Spleen (tissue), 11 donors: Measurements from ENCODE around the gene RFXAP. TPM values are rescaled to one million over a fixed set of nuclear protein-coding genes. Genes with fewer than 3 reads are reported as not detected.

Experiments used
- DNase-seq: peaks from one replicate; pipeline ENCODE4 v3.0.0-alpha.2; 2020
- H3K27ac ChIP-seq, 8 donors: fragments of 200-600 bp; sonication (generic) in 7 of 8; 1 replicate in 4 of 8; 2 replicates in 4 of 8; pipeline versions ENCODE4 v1.5.0 to v1.8.0; 2016 to 2021; ENCODE audit warnings: inconsistent platforms in 4 of 8, mild to moderate bottlenecking in 4 of 8, moderate library complexity in 1 of 8
- H3K27me3 ChIP-seq, 7 donors: fragments of 200-600 bp; sonication (generic) in 6 of 7; replicated peaks in 1 of 7; 1 replicate in 4 of 7; 2 replicates in 3 of 7; pipeline versions ENCODE4 v1.5.0 to v1.8.0; 2016 to 2021; ENCODE audit warnings: inconsistent platforms in 3 of 7, mild to moderate bottlenecking in 1 of 7
- H3K36me3 ChIP-seq, 6 donors: fragments of 200-600 bp; sonication (generic) in 5 of 6; 1 replicate in 4 of 6; 2 replicates in 2 of 6; pipeline versions ENCODE4 v1.5.0 to v1.8.0; 2016 to 2021; ENCODE audit warnings: inconsistent platforms in 2 of 6
- H3K4me1 ChIP-seq, 6 donors: fragments of 200-600 bp; sonication (generic) in 5 of 6; 1 replicate in 3 of 6; 2 replicates in 3 of 6; pipeline versions ENCODE4 v1.5.0 to v1.8.0; 2016 to 2021; ENCODE audit warnings: inconsistent platforms in 3 of 6
- H3K4me3 ChIP-seq, 8 donors: fragments of 200-600 bp; sonication (generic) in 7 of 8; 1 replicate in 4 of 8; 2 replicates in 4 of 8; pipeline versions ENCODE4 v1.5.0 to v1.8.0; 2016 to 2021; ENCODE audit warnings: inconsistent platforms in 4 of 8, mild to moderate bottlenecking in 4 of 8, moderate library complexity in 2 of 8
- H3K9me3 ChIP-seq, 8 donors: fragments of 200-600 bp; sonication (generic) in 7 of 8; 1 replicate in 4 of 8; 2 replicates in 4 of 8; pipeline versions ENCODE4 v1.5.0 to v1.8.0; 2016 to 2021; ENCODE audit warnings: inconsistent platforms in 4 of 8
- CTCF ChIP-seq, 11 experiments: fragments of 200-600 bp in 7 of 11; fragments of 450-650 bp in 4 of 11; sonication (generic) in 4 of 11; IDR thresholded peaks in 8 of 11; conservative IDR thresholded peaks in 3 of 11; 1 replicate in 7 of 11; 2 replicates in 4 of 11; pipeline versions ENCODE4 v1.4.0 to v1.8.0; 2016 to 2021; ENCODE audit warnings: antibody characterized with exemption in 11 of 11, inconsistent platforms in 4 of 11, mild to moderate bottlenecking in 1 of 11
- POLR2A ChIP-seq, 3 donors: fragments of 450-650 bp; IDR thresholded peaks; one replicate each; pipeline ENCODE4 v1.5.1; 2017; ENCODE audit warnings: antibody characterized with exemption in 3 of 3, mild to moderate bottlenecking in 1 of 3
- POLR2AphosphoS5 ChIP-seq, 3 donors: sonication (generic); formaldehyde crosslinking; IDR thresholded peaks; one replicate each; pipeline ENCODE4 v1.5.1; 2017; ENCODE audit warnings: antibody characterized with exemption in 3 of 3
- WGBS, 5 donors: extraction: QIAGEN DNeasy Blood & Tissue Kit in 3 of 5; methylation state at CpG; one replicate each; pipeline versions ENCODE4 v1.1.5 to v1.1.7; 2013 to 2018; 5-methylcytosine and 5-hydroxymethylcytosine counted together
- intact Hi-C: fragments of 100-400 bp; cut with DNase I; formaldehyde crosslinking; loops from one replicate; pipeline ENCODE4 v1.15.0; 2023; ENCODE audit warnings: low total_unique reads
- polyA plus RNA-seq, 3 donors: library from polyadenylated mRNA; stranded (reverse); fragments of 200-250 nt; gene quantifications; one replicate each; pipeline ENCODE4 v1.2.1, GENCODE V29; 2013
- total RNA-seq, 7 donors: library from RNA; depleted of rRNA in 3 of 7; stranded (reverse); fragments of >200 nt in 3 of 7; fragmentation: NEBNext Ultra II Directional in 4 of 7; extraction: Animal tissue kit (Norgen Biotek cat#: 25700) in 4 of 7; gene quantifications; one replicate each; pipeline versions ENCODE4 v1.1.0 to v1.2.1, GENCODE V29; 2016 to 2021
- donor health status: healthy with polysubstance abuse.
- donor health status: DM: no; HTN: no; CAD: no; lungs with moderate emphysema.
- donor health status: DM: no; HTN: no; CAD: no.
- donor health status: Bipolar disorder and iron deficiency.
- donor health status: healthy.
- donor health status: DM: no; HTN: no; CAD: no.
- donor health status: DM: yes; HTN: yes; CAD: no.

RFXAP gene
- total and polyA plus RNA-seq, 10 donors = 4.6 to 9.3 (median 6.5) TPM

DNA sequence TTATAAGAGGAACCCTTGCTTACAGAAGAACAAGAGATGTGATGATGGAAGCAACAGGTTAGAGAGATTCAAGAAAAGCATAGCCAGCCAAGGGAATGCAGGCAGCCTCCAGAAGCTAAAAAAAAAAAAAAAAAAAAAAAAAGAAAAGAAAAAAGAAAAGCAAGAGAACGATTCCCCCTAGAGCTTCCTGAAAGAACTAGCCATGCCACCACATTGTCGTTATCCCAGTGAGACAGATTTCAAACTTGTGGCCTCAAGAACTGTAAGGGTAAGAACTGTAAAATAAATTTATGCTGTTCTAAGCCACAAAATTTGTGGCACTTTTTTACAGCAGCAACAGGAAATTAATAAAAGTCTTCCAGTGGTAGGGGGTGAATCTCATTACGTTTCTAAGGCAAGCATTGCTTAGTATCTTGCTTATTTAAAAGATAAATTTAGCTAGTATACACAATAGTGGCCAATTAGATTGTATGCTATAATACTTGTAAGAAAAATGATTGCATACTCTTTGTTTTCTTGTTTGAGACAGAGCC, 21.8 kb downstream of the RFXAP start:
- H3K4me3 ChIP-seq = no peak overlapping the region
- WGBS, 5 donors = 36 to 55% (median 52%) methylated on average over 3 of the region's 3 CpGs
- TF ChIP-seq POLR2AphosphoS5 (IDR thresholded peaks at IDR 0.05) (no peak), POLR2A (IDR thresholded peaks at IDR 0.05) (no peak), CTCF (IDR thresholded peaks at IDR 0.05 in 8 of 11, conservative IDR thresholded peaks at IDR 0.05 in 3 of 11) (no peak)

DNA sequence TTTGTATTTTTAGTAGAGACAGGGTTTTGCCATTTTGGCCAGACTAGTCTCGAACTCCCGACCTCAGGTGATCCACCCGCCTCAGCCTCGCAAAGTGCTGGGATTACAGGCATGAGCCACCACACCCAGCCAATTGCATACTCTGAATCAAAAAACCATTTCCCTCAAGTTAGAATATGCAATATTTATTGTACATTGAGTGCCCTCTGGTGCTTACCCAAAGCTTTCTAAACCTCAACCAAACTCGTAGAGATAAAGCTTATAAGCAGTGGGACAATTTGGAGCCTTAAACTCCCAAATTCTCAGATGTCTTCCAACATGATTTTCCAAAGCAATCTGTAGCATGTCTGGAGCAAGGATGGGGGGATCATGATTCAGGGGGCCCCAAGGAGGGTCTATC, 22.4 kb downstream of the RFXAP start:
- Histone ChIP-seq H3K9me3 (no peaks in the 10 kb centered on the region), H3K4me1 (no peaks in the 10 kb centered on the region), H3K4me3 (no peak overlapping the region), H3K27me3 (no peaks in the 10 kb centered on the region), H3K27ac (no peak overlapping the region), H3K36me3 (peaks cover 0 to 5% (median 0%) of the 10 kb centered on the region in 6 donors)
- WGBS, 5 donors = 78 to 90% (median 84%) methylated on average over 5 of the region's 5 CpGs
- DNase-seq = no peak
- intact Hi-C loops = no loop called here
- no peak for TF ChIP-seq POLR2AphosphoS5 (IDR thresholded peaks at IDR 0.05)
- no peak for TF ChIP-seq CTCF (IDR thresholded peaks at IDR 0.05 in 8 of 11, conservative IDR thresholded peaks at IDR 0.05 in 3 of 11)
- no peak for TF ChIP-seq POLR2A (IDR thresholded peaks at IDR 0.05)

More for the DNA sequence above, 21.8 kb downstream of the RFXAP start:
- Histone ChIP-seq H3K4me1 (no peaks in the 10 kb centered on the region), H3K27ac (no peak overlapping the region), H3K27me3 (no peaks in the 10 kb centered on the region), H3K9me3 (no peaks in the 10 kb centered on the region), H3K36me3 (peaks cover 0 to 5% (median 0%) of the 10 kb centered on the region in 6 donors)
- intact Hi-C loops = no loop called here
- no peak for DNase-seq

DNA sequence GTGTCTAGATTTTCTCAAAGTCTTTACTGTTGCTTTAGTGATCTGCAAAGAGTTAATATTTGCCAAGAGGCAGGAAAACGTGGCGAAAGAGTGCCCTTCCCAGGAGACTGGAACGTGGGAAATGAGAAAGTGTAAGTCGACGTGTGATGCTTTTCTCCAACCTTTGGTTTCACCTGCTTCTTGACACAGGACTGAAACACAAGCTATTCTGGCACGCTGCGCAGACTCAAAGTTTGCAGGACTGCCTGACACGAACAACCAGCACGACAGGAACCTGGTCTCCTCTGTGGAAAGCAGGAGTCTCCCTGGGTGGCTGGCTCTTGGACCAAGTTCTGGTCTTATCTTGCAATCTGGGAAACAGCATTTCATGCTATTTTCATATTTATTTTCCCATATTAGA, 28.6 kb downstream of the RFXAP start:
- no peak for DNase-seq
- Histone ChIP-seq H3K27me3 (peaks cover 0 to 3% (median 0%) of the 10 kb centered on the region in 7 donors), H3K9me3 (no peaks in the 10 kb centered on the region), H3K27ac (no peak overlapping the region), H3K4me3 (no peak overlapping the region), H3K36me3 (peaks cover 0 to 5% (median 0%) of the 10 kb centered on the region in 6 donors), H3K4me1 (peaks cover 0 to 5% (median 0%) of the 10 kb centered on the region in 6 donors)
- 62 to 90% (median 76%) methylated on average over 9 of the region's 9 CpGs for WGBS, 5 donors
- intact Hi-C loops = no loop called here
- TF ChIP-seq CTCF (IDR thresholded peaks at IDR 0.05 in 8 of 11, conservative IDR thresholded peaks at IDR 0.05 in 3 of 11) = no peak
- TF ChIP-seq POLR2A (IDR thresholded peaks at IDR 0.05) = no peak
- TF ChIP-seq POLR2AphosphoS5 (IDR thresholded peaks at IDR 0.05) = no peak

DNA sequence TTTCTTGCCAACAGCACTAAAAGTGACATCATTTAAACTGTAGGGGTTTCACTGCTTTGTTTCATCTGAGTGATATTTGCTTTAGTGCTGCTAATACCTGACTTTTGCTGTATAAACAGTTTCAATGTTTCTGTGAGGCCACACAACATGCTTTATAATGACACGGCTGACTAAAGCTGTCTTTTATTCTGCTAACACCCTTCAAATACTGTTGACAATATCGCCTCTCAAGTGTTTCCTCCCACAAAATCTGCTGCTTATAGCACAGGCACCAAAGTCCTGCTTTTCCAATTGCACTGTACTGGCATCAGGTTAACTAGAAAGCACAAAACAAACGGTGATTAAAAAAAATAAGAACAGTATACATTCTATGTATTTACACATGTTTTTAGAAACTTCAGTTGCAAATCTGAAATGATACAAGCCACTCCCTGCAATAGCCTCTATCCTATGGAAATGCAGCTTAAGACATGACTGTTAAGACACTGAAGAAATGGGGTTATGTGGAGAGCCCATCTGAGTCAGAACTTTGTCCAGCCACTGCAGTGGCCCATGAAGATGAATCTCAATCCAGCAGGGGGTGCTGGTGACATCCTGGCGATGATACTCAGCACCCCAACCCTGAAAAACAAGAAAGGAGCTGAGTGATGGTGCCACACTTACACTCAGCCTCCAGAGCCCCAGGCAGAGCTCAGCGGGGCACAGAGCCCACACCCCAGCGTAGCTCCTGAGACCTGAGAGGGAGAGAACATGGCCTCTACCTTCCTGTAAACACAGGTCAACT, 29.4 kb downstream of the RFXAP start:
- peaks cover 0 to 5% (median 0%) of the 10 kb centered on the region in 6 donors for H3K36me3 ChIP-seq
- 69 to 79% (median 71%) methylated on average over 6 of the region's 6 CpGs for WGBS, 5 donors
- DNase-seq = no peak
- H3K9me3 ChIP-seq = no peaks in the 10 kb centered on the region
- H3K27ac ChIP-seq = no peak overlapping the region
- intact Hi-C loops = no loop called here
- TF ChIP-seq CTCF (IDR thresholded peaks at IDR 0.05 in 8 of 11, conservative IDR thresholded peaks at IDR 0.05 in 3 of 11) (peak in 2 of 11 experiments; percentile 23 to 29), POLR2AphosphoS5 (IDR thresholded peaks at IDR 0.05) (no peak)
- H3K4me1 ChIP-seq = peaks cover 0 to 5% (median 0%) of the 10 kb centered on the region in 6 donors
- peaks cover 0 to 4% (median 0%) of the 10 kb centered on the region in 7 donors for H3K27me3 ChIP-seq
- no peak overlapping the region for H3K4me3 ChIP-seq
